Measurements from ENCODE around the gene POPDC2.
"Not testable (repeated sequence)": the region's sequence is repeated elsewhere in the genome, so short reads cannot be mapped to it uniquely, and the experiment has no call there.

Gene POPDC2

DNA sequence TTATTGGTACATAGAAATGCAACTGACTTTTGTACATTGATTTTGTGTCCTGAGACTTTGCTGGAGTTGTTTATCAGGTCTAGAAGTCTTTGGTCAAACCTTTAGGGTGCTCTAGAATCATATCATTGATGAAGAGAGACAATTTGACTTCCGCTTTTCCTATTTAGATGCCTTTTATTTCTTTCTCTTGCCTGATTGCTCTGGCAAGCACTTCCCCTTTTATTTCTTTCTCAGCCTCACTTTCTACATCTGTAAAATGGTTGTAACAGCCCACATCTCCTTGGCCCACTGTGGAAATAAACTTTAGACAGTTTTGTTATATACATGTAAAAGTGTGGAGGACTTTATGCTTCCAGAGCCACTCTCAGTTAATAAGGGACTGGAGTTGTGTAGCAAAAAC, 48.7 kb downstream of the POPDC2 start:
- DNase-seq = no peak

- no peak for DNase-seq
Measured at GRCh38 chr3:119609301-119609700, 51.1 kb downstream of the POPDC2 start.

DNA sequence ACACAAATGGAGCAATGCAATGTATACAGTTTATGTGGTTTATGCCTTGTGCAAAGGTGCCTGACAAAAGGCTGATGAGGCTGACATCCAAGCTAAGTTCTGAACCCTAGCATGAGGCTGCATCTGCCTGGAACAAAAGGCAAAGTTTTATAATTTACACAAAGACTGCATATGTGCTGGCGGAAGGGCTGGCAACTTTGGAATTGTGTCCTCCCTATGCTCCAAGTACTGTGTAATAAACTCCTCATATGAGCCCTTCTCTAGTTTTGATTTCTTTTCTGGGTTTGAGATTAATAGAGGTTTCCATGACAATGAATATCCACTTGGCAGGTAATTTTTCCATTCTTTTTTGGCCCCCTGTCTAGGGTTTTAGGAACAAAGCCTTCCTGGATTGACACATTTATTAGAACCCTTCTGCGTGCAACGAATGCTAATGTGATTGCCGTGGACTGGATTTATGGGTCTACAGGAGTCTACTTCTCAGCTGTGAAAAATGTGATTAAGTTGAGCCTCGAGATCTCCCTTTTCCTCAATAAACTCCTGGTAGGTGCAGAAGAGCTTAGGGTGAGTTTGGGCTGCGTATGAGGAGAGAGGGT, 51.9 kb downstream of the POPDC2 start:
- no peak for DNase-seq

GRCh38 chr3:119604878-119605277, 55.5 kb downstream of the POPDC2 start:
- DNase-seq = no peak

DNA sequence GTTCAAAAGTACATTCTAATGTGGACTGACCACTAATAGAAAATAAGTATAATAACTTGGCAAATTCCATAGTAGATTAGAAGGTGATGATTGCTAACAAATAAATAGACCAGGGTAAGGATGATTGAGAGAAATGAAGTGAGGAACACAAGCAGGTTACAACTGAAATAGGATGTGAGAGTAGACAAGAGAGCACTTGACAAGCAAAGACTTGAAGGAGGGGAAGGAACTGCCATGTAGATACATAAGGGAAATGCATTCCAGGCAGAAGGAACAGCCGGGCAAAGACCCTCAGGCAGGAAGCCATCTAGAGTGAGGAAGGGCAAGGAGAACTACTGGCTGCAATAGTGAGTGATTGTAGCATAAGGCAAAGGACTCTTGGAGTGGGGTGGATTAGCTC, 57.7 kb downstream of the POPDC2 start:
- no peak for DNase-seq

DNA sequence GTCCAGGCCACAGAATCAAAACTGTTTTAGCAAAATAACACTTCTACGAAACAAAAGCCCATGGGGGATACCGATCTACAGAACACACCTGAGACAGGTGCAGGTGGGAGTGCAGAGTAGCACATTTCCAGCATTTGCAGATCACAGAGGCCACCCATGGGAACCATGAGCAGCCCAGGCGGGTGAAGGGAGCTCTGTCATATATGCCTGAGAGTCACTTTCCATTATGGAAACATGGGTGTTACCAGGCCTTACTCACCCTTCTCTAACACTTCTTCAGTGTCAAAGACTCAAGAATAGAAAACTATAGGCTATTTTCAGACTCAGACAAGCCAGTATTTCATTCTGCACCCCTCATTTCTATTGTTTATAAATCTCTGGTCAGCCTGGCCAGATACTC, 59.2 kb downstream of the POPDC2 start:
- DNase-seq = no peak

GRCh38 chr3:119600732-119601131, 59.7 kb downstream of the POPDC2 start:
- no peak for DNase-seq

GRCh38 chr3:119599558-119600174, 60.7 kb downstream of the POPDC2 start:
- DNase-seq = no peak

- DNase-seq = no peak
Measured at GRCh38 chr3:119598410-119599098, 61.8 kb downstream of the POPDC2 start.

GRCh38 chr3:119597548-119598288, 62.7 kb downstream of the POPDC2 start, which contains the start of gene PLA1A:
PLA1A (plus strand) TSS chr3:119597885; CDS start chr3:119597914, 29 bp downstream.
- DNase-seq = no peak

- no peak for DNase-seq
Measured at GRCh38 chr3:119596398-119596797, 64.0 kb downstream of the POPDC2 start.

GRCh38 chr3:119595639-119596334, 64.6 kb downstream of the POPDC2 start:
- no peak for DNase-seq

DNA sequence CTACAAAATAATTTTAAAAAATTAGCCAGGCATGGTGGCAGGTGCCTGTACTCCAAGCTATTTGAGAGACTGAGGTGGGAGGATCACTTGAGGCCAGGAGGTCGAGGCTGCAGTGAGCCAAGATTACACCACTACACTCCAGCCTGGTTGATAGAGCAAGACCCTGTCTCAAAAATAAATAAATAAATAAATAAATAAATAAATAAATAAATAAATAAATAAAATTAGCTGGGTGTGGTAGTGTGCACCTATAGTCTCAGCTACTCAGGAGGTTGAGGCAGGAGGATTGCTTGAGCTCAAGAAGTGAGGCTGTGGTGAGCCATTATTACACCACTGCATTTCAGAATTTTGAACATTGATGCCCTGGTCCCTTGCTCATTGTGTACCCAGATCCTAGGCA, 65.5 kb downstream of the POPDC2 start:
- not testable (repeated sequence) for DNase-seq

GRCh38 chr3:119594066-119594465, 66.3 kb downstream of the POPDC2 start:
- DNase-seq = no peak

DNA sequence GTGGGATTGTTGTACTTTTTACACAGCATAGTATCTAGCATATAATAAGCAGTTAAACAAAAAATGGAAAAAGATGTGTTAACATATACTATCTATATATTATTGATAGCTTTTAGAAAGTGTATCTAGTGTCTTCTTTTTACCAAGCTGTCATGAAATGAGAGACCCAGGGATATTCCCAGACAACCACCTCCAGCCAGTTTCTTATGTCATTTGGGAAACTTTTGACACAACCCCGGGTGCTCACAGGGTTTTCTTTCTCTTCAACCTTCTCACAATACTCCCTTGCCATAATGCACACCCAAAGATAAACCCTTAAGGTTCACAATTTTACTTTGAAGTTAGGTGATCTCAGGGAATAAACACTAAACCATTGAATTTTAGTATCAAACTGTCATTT, 67.5 kb downstream of the POPDC2 start:
- no peak for DNase-seq

All from activated gamma-delta T cell treated with Interleukin-2 at 50 U/mL for 16 hours (primary cell).